ENCODE data around the gene GOLGA8N.
"Not testable (repeated sequence)": the region's sequence is repeated elsewhere in the genome, so short reads cannot be mapped to it uniquely, and the experiment has no call there.

The GOLGA8N gene

GRCh38 chr15:32593151-32593550 is at the start of gene GOLGA8N:
GOLGA8N (plus strand) TSS chr15:32593456.
- DNase-seq (ENCODE audit: low read depth), result not testable (repeated sequence)

DNA sequence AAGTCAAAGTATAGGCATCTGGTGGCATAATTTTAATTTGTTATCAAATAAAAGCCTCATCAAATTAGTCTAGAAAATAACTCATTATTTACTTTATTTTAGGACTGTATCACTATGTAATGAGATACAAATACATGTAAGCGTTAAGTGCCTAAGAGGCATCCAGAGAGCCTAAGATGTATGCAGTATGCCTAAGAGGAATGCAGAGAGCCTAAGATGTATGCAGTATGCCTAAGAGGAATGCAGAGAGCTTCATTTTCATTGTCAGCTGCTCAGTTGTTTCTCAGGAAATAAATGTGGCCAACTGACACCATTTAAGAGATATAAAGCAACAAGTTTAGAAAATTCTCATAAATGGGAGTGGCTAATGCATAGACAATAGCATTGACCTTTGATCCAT is 49.8 kb upstream of the GOLGA8N start:
- not testable (repeated sequence) for DNase-seq (ENCODE audit: low read depth)

GRCh38 chr15:32545129-32545528 is 48.1 kb upstream of the GOLGA8N start:
- not testable (repeated sequence) for DNase-seq (ENCODE audit: low read depth)

DNA sequence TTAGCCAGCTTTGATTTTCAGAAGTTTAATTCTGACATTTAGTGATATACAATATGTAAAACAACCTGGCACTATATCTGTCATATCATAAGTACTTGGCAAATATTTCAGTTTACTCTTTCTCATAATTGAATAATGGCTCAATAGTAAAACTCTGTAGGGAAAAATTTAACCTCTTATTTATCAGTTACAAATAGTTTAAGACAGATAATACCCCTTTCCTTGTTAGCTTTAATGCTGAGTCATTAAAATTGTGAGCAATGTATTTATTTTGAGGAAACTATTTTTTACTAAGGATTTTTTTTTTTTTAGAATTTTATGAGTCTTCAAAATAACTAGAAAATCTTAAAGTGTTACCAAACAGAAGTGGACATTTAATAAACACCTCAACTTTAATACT is 38.7 kb upstream of the GOLGA8N start:
- not testable (repeated sequence) for DNase-seq (ENCODE audit: low read depth)

DNA sequence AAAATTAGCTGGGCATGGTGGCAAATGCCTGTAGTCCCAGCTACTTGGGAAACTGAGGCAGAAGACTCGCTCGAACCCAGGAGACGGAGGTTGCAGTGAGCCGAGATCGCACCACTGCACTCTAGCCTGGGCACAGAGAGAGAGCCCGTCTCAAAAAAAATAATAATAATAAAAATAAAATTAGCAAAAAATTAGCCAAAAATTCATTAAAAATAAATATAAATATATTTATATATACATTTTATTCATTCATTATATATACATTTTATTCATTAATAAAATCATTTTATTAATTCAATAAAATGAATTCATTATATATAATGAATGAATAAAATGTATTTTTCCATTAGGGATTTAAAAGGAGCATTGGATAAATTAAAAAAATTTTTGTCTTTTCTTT is 31.1 kb upstream of the GOLGA8N start:
- DNase-seq (ENCODE audit: low read depth), result not testable (repeated sequence)

DNA sequence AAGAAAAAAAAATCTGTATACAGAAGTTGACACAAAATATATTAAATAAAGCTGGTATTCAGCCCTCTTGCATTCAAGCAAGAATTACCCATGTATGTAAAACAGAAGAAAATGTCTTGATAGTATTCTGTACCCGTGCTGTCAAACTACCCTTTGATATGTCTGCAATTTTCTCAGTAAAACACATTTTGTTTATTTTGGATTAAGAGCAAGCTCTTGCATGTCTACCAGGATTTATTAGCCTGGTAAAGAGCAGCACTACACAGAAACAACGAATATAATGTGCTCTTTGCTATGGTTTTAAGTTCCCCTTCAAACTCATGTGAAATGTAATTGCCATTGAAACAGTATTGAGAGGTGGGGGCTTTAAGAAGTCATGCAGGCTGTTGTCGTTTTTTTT is 24.3 kb upstream of the GOLGA8N start:
- not testable (repeated sequence) for DNase-seq (ENCODE audit: low read depth)

DNA sequence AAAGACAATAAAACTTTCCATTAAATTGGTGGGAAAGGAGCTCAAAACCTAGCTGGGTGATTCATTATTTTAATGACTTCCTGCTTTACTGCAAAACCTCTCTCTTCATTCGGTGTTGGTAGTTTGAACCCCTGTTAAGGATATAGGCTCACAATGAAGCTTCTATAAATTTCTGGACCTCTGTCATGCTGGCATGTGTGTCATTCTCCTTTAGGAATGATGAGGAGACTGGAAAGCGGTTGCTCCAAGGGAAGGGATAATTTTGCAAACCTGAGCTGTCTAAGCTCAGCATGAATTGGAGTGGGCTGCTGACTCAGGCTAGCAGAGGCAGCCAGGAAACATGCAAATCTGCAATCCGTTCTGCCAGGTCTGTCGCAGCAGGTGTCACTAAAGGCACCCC is 14.8 kb upstream of the GOLGA8N start:
- DNase-seq (ENCODE audit: low read depth), result not testable (repeated sequence)

DNA sequence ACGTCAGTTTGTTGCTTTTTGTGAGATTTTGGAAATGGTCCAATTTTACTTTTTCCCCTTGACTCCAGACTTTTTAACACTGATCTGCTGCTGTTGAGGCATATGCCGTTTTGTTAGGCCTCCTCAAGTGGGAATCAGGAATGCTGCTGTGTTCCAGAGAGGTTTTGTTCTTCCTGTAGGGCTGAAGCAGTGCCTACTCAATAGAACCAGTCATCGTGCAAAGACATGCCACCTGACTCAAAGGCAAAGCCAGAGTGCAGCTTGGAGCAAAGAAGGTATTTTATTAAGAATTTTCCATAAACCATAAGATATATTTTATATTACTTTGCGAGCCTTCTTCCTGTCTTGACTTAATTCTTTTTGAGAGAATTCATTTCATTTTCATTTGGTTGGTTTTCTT is 7.4 kb upstream of the GOLGA8N start:
- not testable (repeated sequence) for DNase-seq (ENCODE audit: low read depth)

DNA sequence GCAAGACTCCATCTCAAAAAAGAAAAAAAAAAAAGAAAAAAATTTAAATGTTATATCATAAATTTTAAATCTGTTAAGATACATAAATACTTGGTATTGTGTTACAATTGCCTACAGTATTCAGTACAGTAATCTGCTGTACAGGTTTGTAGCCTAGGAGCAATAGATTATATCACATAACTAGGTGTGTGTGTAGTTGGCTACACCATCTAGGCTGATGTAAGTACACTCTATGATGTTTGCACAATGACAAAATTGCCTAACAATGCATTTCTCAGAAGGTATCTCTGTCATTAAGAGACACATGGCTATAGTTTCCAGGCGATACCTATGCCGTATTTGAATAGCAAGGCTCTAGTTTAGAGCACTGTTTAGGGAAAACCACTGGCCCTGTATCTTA is 16.3 kb downstream of the GOLGA8N start:
- DNase-seq (ENCODE audit: low read depth), result not testable (repeated sequence)

GRCh38 chr15:32610719-32611118 is 17.5 kb downstream of the GOLGA8N start:
- not testable (repeated sequence) for DNase-seq (ENCODE audit: low read depth)

- not testable (repeated sequence) for DNase-seq (ENCODE audit: low read depth)
These were observed 21.4 kb downstream of the GOLGA8N start for GRCh38 chr15:32614712-32615050.

DNA sequence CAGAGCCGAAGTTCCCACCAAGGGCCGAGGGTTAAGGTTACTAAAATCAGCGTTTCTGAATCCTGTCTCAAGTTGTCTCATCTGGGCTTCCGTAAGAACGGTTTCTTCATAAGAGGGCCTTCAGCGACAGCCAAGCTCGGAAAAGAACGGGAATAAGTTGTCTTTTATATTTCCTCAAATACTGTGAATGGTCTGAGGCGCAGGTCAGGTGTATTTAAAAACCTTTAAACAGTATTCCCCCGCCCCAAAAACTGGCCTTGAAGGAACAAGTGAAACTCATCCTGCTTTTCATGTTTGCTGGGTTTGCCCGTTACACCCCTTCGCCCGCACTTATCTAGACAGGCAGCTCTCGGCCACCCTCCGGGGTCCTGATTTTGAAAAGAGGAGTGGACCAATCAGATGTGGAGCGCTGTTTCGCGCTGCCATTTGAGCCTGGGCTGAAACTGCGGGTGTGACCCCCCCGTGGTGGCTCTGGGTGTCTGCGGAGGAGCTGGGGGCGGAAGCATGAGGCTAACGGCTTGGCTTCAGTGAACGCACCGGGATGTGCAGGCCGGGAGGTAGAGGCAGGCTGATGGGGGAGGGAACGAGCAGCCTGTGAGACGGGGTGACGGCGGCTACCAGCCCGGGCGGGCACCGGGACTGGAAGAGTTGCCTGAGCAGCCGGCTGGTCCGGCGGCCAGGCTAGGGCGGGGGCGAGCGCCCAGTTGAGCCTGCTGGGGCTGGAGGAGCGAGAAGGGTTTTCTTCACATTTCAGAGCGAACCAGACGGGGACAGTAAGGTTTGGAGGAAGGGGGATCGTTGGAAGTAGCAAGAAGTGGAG is 22.0 kb downstream of the GOLGA8N start, which contains the start of gene ARHGAP11A:
Gene ARHGAP11A, plus strand, starts transcription at position 454 of the 820 bp plus-strand sequence. CDS start 708 bp downstream, outside the sequence.
- peak; percentile 90 for DNase-seq (ENCODE audit: low read depth)

DNA sequence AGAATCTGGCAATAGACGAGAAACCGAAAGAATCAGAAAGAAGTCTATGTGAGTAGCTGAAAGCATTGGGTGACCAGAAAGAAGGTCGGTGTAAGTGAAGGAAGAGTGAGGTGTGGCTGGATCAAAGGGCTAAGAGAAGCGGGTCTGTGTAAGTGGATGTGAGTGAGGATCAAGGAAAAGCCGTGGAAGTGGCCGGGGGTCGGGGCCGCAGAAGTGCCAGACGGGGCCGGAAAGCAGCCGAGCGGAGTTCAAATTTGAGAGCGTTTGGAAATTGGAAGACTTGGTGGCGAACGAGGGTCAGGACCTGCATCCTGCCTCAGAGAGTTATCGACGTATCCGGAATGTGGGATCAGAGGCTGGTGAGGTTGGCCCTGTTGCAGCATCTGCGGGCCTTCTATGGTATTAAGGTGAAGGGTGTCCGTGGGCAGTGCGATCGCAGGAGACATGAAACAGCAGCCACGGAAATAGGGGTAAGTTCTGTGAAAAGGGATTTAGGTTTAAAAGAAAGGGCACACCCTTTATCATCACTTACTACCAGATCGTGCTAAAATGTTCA is 22.7 kb downstream of the GOLGA8N start:
- DNase-seq (ENCODE audit: low read depth), result not testable (repeated sequence)

- DNase-seq (ENCODE audit: low read depth), result no peak
These were observed 43.2 kb downstream of the GOLGA8N start for GRCh38 chr15:32636410-32636809.

DNA sequence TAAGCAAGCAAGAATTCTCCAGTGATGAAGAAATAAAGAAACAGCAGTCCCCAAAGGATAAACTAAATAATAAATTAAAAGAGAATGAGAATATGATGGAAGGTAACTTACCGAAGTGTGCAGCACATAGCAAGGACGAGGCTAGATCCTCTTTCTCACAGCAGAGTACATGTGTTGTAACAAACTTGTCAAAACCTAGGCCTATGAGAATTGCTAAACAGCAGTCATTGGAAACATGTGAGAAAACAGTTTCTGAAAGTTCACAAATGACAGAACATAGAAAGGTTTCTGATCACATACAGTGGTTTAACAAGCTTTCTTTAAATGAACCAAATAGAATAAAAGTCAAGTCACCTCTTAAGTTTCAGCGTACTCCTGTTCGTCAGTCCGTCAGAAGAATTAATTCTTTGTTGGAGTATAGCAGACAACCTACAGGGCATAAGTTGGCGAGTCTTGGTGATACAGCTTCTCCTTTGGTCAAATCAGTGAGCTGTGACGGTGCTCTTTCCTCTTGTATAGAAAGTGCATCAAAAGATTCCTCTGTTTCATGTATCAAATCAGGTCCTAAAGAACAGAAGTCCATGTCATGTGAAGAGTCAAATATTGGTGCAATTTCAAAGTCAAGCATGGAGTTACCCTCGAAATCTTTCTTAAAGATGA is 43.8 kb downstream of the GOLGA8N start:
- no peak for DNase-seq (ENCODE audit: low read depth)

GRCh38 chr15:32637704-32638103 is 44.4 kb downstream of the GOLGA8N start:
- no peak for DNase-seq (ENCODE audit: low read depth)

- DNase-seq (ENCODE audit: low read depth), result no peak
These were observed 48.3 kb downstream of the GOLGA8N start, which contains the start of gene SCG5 for GRCh38 chr15:32641517-32642059. SCG5 (plus strand) TSS chr15:32641710; CDS start chr15:32643593, 1,883 bp downstream.

DNA sequence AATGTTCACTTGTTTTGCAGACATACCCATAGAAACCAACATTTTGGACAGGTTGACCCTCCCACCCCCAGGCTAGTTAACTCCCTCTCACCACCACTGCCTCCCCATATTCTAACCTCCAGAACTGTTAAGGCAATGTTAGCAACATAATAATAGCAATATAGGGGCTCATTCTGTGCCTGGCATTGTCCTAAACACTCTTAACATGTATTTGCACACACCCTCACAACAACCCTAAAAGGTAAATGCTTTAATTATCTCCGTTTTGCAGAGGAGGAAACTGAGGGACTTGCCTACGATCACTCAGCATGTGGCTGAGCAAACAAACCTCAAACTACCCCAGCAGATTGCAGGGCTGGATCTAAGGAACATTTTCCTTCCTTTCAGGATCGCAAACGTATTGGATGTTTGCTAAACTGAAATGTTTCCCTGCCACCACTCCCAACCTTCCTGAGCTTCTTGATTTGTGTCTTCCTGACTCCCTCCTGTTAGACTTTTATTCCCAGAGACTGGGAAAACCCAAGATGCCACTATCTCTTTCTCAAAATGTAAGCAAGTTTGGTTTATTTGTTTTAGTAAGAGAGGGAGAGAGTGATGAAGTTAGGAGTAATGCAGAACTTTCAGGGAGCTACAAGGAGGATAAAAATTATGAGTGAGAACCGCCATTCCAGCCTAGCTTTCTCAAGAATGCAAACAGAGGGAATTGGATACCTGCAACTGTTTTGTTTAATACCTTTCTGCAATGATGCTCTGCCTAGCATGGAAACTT is 49.6 kb downstream of the GOLGA8N start:
- no peak for DNase-seq (ENCODE audit: low read depth)

- no peak for DNase-seq (ENCODE audit: low read depth)
These were observed 50.7 kb downstream of the GOLGA8N start for GRCh38 chr15:32643907-32644445.

- DNase-seq (ENCODE audit: low read depth), result no peak
These were observed 53.0 kb downstream of the GOLGA8N start for GRCh38 chr15:32646291-32646690.

- DNase-seq (ENCODE audit: low read depth), result no peak
These were observed 56.1 kb downstream of the GOLGA8N start for GRCh38 chr15:32649342-32649741.
